Transverse colon (tissue), 4 donors: Measurements from ENCODE around the gene POU3F2. TPM values are rescaled to one million over a fixed set of nuclear protein-coding genes. Genes with fewer than 3 reads are reported as not detected.

Source experiments
- DNase-seq: peaks from one replicate; pipeline ENCODE4 v3.0.0-alpha.2; 2019
- H3K27ac ChIP-seq, 4 donors: fragments of 200-600 bp; sonication (generic); 2 replicates each; pipeline ENCODE4 v1.5.1; 2016 to 2018; ENCODE audit warnings: inconsistent platforms in 4 of 4
- H3K27me3 ChIP-seq: fragments of 200-600 bp; sonication (generic); 2 replicates; pipeline ENCODE4 v1.5.1; 2017; ENCODE audit warnings: inconsistent platforms
- H3K36me3 ChIP-seq, 4 donors: fragments of 200-600 bp; sonication (generic); 2 replicates each; pipeline ENCODE4 v1.5.1; 2017 to 2019; ENCODE audit warnings: inconsistent platforms in 4 of 4
- H3K4me1 ChIP-seq, 4 donors: fragments of 200-600 bp; sonication (generic); 2 replicates each; pipeline ENCODE4 v1.5.1; 2017 to 2020; ENCODE audit warnings: inconsistent platforms in 4 of 4
- H3K4me3 ChIP-seq, 4 donors: fragments of 200-600 bp; sonication (generic); 1 replicate in 1 of 4; 2 replicates in 3 of 4; pipeline versions ENCODE4 v1.5.1 to v1.6.1; 2017 to 2019; ENCODE audit warnings: inconsistent platforms in 4 of 4
- H3K9me3 ChIP-seq, 2 donors: fragments of 200-600 bp; sonication (generic); 2 replicates each; pipeline ENCODE4 v1.5.1; 2017 to 2019; ENCODE audit warnings: inconsistent platforms in 2 of 2
- EP300 ChIP-seq: sonication (generic); formaldehyde crosslinking; IDR thresholded peaks from one replicate; pipeline ENCODE4 v1.6.1; 2017; ENCODE audit warnings: antibody characterized with exemption, low read depth
- POLR2A ChIP-seq: fragments of 450-650 bp; IDR thresholded peaks from one replicate; pipeline ENCODE4 v1.6.1; 2016; ENCODE audit warnings: antibody characterized with exemption, mild to moderate bottlenecking, moderate library complexity
- POLR2AphosphoS5 ChIP-seq, 3 donors: sonication (generic); formaldehyde crosslinking; IDR thresholded peaks; one replicate each; pipeline ENCODE4 v1.6.1; 2016; ENCODE audit warnings: antibody characterized with exemption in 3 of 3
- WGBS, 2 donors: methylation state at CpG; one replicate each; pipeline ENCODE4 v1.1.5; 2018; ENCODE audit warnings: low coverage in 1 of 2; 5-methylcytosine and 5-hydroxymethylcytosine counted together
- in situ Hi-C, 4 donors: fragments of 200-750 bp; cut with MboI; loops; one replicate each; pipeline versions ENCODE4 v1.15.0 to v1.15.1; 2017; ENCODE audit warnings: low sequenced_read_pairs in 3 of 4, low pct_ligation_motif_present in 1 of 4, low pct_unique_long_range_greater_than_20kb in 1 of 4
- intact Hi-C: fragments of 100-400 bp; cut with DNase I; formaldehyde crosslinking; loops from one replicate; pipeline ENCODE4 v1.15.1; 2023; ENCODE audit warnings: low total_unique reads
- total RNA-seq, 4 donors: library from RNA; depleted of rRNA; stranded (reverse); fragments of >200 nt; gene quantifications; one replicate each; pipeline ENCODE4 v1.1.0, GENCODE V29; 2016
- TF ChIP-seq, protein P1 (sequence below), 5 experiments: fragments of 200-600 bp in 3 of 5; fragments of 450-650 bp in 2 of 5; sonication (generic) in 3 of 5; IDR thresholded peaks; 1 replicate in 2 of 5; 2 replicates in 3 of 5; pipeline ENCODE4 v1.5.1; 2016 to 2017; ENCODE audit warnings: antibody characterized with exemption in 5 of 5, inconsistent platforms in 3 of 5, mild to moderate bottlenecking in 2 of 5, moderate library complexity in 1 of 5

The POU3F2 gene
- total RNA-seq, 4 donors from 2014 or later: not detected

DNA sequence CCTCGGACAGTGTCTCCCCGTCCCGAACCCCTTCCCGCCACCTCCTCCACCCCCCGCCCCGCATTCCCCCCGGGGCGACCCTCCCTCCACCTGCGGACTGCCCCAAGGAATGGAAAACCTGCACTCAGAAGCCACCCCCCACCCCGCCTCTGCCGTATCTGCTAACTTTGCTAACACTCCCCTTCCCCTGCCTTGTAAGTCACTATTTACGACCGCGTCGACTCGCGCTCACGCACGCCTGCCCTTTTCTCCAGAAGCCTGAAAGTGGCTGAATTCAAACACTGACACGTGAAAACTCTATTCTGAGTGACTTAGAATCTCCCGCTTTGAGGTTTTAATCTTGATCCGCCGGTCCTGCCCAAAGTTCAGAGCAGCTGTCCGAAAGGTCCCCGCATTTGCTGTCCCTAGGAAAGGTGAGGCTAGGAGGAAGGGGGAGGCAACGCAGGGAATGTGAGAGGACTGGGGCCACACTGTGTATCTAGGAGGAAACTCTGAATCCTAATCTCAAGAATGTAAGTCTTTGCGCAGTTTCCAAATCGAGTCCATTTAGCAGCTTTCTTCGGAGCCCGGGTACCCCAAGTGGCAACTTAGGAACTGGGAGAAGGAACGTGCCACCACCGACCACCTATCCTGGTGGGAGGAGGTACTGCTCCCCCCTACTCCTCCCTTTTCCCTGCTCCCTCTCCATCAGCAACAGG, 9.3 kb upstream of the POU3F2 start:
- H3K36me3 ChIP-seq: no peaks in the 10 kb centered on the region
- H3K27ac ChIP-seq: no peak overlapping the region
- H3K9me3 ChIP-seq: no peaks in the 10 kb centered on the region
- H3K27me3 ChIP-seq: peaks cover 98% of the 10 kb centered on the region
- no peak for DNase-seq
- intact Hi-C loops: no loop called here
- H3K4me3 ChIP-seq: no peak overlapping the region
- in situ Hi-C loops: no loop called here
- peaks cover 0 to 19% (median 5%) of the 10 kb centered on the region in 4 donors for H3K4me1 ChIP-seq
- WGBS, 2 donors: 8 to 14% methylated on average over 5 to 28 of the region's 32 CpGs
- TF ChIP-seq EP300: no peak

DNA sequence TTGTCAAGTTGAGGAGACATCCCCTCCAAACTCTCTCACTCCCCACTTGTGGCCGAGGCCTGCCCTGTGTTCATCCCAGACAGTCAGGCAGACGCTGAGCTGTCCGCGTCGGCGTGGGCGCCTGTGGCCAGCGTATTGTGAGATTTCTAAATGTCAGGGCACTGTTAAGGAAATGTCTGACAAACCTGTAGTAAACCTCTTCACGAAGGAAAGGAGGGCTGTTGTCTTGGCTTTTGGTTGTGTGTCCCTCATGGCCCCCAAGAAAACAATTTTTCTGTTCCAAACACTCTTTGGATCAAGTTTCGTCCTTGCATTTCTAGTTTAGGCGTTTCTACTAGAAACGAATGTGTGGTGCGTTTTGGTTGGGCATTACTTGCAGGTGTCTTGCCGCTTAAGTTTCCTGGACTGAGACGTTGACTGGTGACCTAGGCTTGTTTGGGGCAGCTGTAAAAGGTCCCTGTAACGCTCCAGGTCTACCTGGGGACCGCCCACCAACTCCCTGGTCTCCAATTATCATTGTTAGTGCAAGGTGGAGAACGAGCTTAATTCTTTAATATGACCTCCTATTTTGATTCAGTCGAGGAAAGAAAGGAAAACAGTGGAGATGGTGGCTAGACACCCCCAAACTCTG, 8.7 kb upstream of the POU3F2 start:
- Histone ChIP-seq H3K4me1 (peaks cover 0 to 19% (median 5%) of the 10 kb centered on the region in 4 donors), H3K27ac (no peak overlapping the region), H3K4me3 (no peak overlapping the region), H3K36me3 (no peaks in the 10 kb centered on the region), H3K9me3 (no peaks in the 10 kb centered on the region), H3K27me3 (peaks cover 98% of the 10 kb centered on the region)
- 8 to 20% methylated on average over 10 to 19 of the region's 19 CpGs for WGBS, 2 donors
- TF ChIP-seq, protein P1, sequence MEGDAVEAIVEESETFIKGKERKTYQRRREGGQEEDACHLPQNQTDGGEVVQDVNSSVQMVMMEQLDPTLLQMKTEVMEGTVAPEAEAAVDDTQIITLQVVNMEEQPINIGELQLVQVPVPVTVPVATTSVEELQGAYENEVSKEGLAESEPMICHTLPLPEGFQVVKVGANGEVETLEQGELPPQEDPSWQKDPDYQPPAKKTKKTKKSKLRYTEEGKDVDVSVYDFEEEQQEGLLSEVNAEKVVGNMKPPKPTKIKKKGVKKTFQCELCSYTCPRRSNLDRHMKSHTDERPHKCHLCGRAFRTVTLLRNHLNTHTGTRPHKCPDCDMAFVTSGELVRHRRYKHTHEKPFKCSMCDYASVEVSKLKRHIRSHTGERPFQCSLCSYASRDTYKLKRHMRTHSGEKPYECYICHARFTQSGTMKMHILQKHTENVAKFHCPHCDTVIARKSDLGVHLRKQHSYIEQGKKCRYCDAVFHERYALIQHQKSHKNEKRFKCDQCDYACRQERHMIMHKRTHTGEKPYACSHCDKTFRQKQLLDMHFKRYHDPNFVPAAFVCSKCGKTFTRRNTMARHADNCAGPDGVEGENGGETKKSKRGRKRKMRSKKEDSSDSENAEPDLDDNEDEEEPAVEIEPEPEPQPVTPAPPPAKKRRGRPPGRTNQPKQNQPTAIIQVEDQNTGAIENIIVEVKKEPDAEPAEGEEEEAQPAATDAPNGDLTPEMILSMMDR (IDR thresholded peaks at IDR 0.05): no peak
- TF ChIP-seq POLR2A (no peak), POLR2AphosphoS5 (IDR thresholded peaks at IDR 0.05) (no peak), EP300 (no peak)
- in situ Hi-C loops: no loop called here
- intact Hi-C loops: no loop called here
- DNase-seq: no peak

DNA sequence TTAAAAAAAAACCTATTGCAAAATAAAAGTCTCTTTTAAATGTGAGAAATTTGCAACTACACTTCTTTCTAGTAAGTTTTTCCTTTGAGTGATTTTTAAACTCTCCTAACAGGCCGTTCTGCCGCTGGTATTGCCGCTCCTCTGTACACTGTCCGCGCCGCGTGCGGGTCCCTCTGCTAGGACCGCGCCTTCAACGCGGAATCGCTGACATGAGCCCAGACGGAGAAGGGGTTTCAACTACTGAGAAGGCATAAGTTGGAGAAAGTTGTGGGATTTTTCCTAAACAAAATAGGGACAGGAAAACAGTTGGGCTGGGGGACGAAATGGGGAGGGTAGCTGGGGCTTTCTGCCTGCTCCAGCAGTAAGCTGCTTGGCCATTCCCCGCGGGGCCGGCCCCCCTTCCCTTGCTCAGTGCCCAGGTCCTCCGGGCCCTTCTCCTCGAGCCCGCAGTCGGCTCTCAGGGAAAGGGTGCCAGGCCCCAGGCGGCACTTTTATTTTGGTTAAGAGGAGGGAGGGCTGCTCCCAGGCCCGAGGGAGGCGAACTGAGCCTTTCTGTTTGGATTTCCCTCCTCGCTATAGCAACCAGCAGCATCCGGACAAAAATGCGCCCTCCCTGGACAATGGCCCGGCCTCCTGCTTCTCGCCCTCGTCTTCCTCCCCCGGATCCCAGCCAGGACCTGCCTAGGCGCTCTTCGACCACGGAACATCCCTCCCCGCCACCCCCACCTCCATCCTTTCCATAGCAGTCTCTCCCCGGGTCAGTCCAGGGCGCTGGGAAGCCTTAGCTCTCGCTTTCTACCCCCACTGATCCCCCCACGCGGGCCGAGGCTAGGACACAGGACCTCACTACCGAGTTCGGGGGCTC, 6.8 kb upstream of the POU3F2 start:
- TF ChIP-seq EP300: no peak
- TF ChIP-seq POLR2A: no peak
- TF ChIP-seq, protein P1 (IDR thresholded peaks at IDR 0.05): no peak
- no peak for TF ChIP-seq POLR2AphosphoS5 (IDR thresholded peaks at IDR 0.05)
- 2 to 16% methylated on average over 9 to 44 of the region's 44 CpGs for WGBS, 2 donors
- Histone ChIP-seq H3K4me3 (no peak overlapping the region), H3K27ac (no peak overlapping the region), H3K36me3 (no peaks in the 10 kb centered on the region), H3K4me1 (peaks cover 7 to 36% (median 15%) of the 10 kb centered on the region in 4 donors), H3K27me3 (peaks cover 100% of the 10 kb centered on the region), H3K9me3 (no peaks in the 10 kb centered on the region)
- intact Hi-C loops (no loop called here), in situ Hi-C loops (no loop called here)
- no peak for DNase-seq

DNA sequence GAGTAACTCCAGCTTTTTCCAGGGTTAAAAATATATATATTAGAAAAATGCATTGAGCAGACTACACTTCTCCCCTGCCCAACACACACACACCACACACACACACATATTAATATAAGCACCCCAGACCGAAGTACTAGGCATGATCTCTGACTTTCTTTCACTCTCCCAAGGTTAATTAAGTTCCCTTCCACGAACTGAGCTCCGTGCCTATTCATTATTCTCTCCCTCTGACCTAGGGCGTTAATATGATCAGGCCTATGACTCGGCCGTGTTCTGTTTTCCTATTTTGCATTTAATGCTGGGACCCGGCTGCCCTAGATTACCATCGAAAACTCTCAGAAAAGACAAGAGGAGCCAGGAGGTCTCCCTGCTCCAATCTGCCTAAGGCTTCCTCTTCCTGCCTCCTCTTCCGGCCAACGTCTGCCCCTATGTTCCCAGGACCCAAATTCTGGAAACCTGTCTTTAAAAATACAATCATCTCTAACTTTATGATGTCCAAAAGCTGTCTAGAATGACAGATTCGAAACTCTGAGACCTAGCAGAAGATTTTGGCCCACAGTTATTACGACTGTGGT, 6.1 kb upstream of the POU3F2 start:
- TF ChIP-seq POLR2A (no peak), POLR2AphosphoS5 (IDR thresholded peaks at IDR 0.05) (no peak), EP300 (no peak)
- TF ChIP-seq, protein P1 (IDR thresholded peaks at IDR 0.05): no peak
- WGBS, 2 donors: 0 to 5% methylated on average over 3 to 12 of the region's 12 CpGs
- H3K9me3 ChIP-seq: no peaks in the 10 kb centered on the region
- H3K27ac ChIP-seq: no peak overlapping the region
- H3K4me1 ChIP-seq: peaks cover 15 to 44% (median 22%) of the 10 kb centered on the region in 4 donors
- in situ Hi-C loops: no loop called here
- no peak for DNase-seq
- H3K36me3 ChIP-seq: no peaks in the 10 kb centered on the region
- peaks cover 100% of the 10 kb centered on the region for H3K27me3 ChIP-seq
- intact Hi-C loops: no loop called here
- H3K4me3 ChIP-seq: no peak overlapping the region
